GM12891 (cell line): ENCODE data around the gene NSD1.

ENCODE experiments used
- POLR2A ChIP-seq: IDR thresholded peaks from 2 replicates; pipeline ENCODE4 v1.6.1; 2011; ENCODE audit warnings: low read depth, low read length, control low read depth
- POLR2AphosphoS5 ChIP-seq: IDR thresholded peaks from 2 replicates; pipeline ENCODE4 v1.6.1; 2011; ENCODE audit warnings: low read depth, low read length, control low read depth

DNA sequence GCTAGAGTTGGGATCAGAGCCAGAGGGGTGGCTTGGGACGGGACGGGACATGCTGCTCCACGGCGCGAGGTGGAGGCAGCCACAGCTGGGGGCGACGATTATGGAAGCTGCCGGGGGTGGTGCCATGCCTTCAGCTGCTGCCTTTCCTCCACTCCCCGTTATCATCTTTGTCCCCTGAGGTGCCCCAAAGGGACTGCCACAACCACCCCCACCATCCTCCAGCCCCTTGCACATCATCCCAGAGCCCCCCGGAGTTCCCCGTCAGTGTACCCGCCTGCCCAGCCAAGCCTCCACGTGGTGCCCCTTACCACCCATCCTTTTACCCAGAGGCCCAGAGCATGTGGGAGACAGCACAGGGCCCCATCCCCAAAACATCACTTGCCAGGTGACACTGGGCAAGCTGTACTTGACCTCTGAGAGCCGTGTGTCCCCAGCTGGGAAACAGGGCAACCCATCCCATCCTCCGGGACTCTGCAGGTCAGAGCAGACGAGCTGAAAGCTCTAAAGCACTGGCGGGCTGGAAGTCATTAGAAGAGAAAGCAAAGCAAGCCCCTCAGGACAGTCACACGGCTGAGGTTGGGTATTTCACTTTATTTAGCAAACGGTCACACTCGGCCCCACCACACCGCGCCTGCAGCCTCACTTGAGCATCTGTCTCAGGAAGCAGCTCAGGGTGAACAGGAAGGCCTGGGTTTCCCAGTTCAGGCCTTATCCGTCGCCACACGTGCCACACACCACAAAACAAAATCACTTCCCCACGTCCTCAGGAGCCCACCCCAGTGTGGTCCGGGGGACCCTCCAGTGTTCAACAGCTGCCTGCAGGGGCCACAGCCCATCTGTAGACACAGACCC, 197.6 kb downstream of the NSD1 start:
- 0 out of 2 replicates have a peak, but pooled peaks have one; percentile 2 for TF ChIP-seq POLR2AphosphoS5
- no peak for TF ChIP-seq POLR2A
